ENCODE results near the gene PDAP1.

DNA sequence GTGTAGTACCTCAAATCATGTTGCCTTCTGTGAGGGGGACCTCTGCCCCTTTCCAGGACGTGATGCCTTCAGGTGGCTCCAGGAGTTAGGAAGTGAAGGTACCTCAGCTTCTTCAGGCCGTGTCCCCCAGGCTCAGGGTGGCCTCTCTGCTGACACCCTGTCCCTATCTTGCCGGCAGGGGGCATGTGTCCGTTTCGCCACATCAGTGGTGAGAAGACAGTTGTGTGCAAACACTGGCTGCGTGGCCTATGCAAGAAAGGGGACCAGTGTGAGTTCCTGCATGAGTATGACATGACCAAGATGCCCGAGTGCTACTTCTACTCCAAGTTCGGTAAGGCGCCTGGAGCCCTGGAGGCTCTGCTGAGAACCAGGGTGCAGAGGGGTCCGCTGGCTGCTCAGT, 39.5 kb upstream of the PDAP1 start:
- TF ChIP-seq POLR2AphosphoS5 (IDR thresholded peaks at IDR 0.05; ENCODE audit: borderline replicate concordance, low read depth, low read length) (no peak), EZH2 (IDR thresholded peaks at IDR 0.05) (no peak)
